Measurements from ENCODE around the gene ARHGDIA. TPM values are rescaled to one million over a fixed set of nuclear protein-coding genes. Genes with fewer than 3 reads are reported as not detected.
"Not testable (repeated sequence)": the region's sequence is repeated elsewhere in the genome, so short reads cannot be mapped to it uniquely, and the experiment has no call there.

The ARHGDIA gene
- total RNA-seq, 1 donor from 2014 or later, result 114 TPM

DNA sequence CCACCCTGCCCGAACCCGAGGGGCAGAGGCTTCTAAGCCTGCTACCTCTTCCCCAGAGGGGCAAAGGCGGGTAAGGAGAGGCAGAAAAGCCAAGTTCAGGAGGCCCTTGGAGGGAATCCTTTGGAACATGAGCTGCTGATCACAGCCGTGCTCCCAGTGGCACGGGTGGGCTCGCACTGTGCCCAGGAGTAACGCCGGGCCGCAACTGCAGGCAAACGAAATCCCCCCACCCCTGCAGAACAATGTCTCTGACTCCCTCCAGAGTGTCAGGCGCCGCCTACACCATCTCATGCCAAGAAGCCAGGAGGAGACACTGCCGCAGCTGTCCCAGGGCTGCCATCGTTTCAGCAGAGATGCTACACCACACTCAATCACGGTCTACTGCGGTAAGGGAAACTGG, 19.7 kb downstream of the ARHGDIA start:
- ATAC-seq, result no peak
- intact Hi-C loops (cut with micrococcal nuclease), result no loop called here
- no peak for DNase-seq

DNA sequence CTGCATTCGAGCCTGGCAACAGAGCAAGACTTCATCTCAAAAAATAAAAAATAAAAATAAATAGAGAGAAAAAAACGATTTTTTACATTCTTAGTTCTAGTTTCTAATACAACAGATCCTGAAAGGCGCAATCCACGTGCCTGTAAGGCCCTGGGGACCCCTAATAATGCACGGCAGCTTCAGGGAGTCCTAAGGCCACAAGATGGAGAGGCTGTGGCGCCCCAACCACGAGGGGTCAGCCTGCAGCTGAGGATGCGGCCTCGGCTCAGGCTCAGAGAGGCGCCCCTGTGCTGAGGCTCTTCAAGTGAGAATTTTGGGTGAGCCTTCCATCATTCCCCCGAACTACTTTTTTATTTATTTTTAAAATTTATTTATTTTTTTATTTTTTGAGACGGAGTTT, 21.7 kb downstream of the ARHGDIA start:
- DNase-seq, result no peak
- ATAC-seq, result no peak
- intact Hi-C loops (cut with micrococcal nuclease), result no loop called here

DNA sequence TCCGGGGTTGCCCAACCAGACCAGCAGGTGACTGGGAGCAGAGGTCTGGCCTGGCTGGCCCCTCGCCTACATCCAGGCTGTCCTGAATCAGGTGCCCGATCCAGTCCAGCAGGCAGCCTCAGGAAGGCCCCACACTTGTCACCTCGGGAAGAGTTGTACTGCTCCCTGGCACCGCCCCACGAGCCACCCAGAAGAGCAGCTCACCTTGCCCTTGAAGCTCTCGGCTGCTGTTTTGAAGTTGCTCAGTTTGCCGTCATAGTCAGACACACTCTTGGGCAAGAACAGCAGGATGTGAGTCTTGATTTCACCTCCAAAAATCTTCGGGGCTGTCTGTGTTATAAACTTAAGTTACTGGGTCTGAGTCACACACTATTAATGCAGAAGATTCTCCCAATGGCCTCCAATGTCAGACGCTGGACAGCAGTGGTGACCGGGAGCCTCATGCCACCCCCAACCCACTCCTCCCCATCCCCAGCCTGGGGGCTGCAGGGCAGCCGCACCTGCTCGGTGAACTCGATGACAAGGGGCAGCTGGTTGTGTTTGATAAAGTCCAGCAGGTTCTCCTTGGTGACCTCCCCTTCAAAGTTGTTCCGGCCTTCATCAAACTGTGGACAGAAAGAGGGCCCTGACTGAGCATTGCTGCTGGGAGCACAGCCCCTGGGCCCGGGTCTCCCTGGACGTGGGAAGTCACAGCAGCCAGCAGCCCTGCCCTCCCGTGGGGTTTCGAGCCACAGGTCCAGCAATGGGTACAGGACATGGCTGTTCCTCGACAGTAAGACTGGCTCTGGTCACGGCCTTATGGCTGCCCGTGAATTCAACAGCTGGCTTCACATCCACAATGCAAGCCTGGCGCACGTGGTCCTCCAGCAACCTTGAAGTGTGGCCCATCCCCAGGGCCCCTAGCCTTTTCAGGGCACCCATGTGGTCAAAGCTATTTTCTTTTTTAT, 24.1 kb downstream of the ARHGDIA start:
- intact Hi-C loops (cut with micrococcal nuclease), result no loop called here
- ATAC-seq (no peak), DNase-seq (no peak)

GRCh38 chr17:81845881-81846742, 25.0 kb downstream of the ARHGDIA start:
- DNase-seq (no peak), ATAC-seq (no peak)
- intact Hi-C loops (cut with micrococcal nuclease), result no loop called here

- ATAC-seq (no peak), DNase-seq (no peak)
- intact Hi-C loops (cut with micrococcal nuclease), result no loop called here
Observed at GRCh38 chr17:81845361-81845760, 25.8 kb downstream of the ARHGDIA start.

- no peak for ATAC-seq
- intact Hi-C loops (cut with micrococcal nuclease), result no loop called here
- no peak for DNase-seq
Observed at GRCh38 chr17:81844887-81845286, 26.2 kb downstream of the ARHGDIA start.

DNA sequence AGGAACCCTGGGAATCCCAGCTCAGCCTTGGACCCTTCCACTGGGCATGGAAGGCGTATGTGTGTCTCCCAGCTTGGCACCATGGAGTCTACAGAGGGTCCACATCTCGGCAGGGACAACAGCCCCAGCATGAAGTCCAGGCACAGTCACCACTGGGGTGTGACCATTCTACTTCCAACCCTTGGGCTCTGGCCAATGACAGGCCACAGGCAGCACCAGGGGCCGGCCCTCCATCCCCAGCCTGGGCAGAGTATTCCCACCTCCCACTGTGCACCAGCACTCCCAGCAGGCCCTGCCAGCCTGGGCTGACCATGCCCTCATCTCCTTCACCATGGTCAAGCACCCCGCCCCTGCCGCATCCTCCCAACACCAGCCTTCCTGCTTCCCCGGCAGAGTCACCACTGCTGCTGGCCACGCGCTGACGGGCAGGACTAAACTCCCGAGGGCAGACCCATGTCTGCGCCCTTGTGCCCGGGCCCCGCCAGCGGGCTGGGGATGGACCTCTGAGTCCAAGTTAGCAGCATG, 26.7 kb downstream of the ARHGDIA start:
- no peak for DNase-seq
- intact Hi-C loops (cut with micrococcal nuclease), result no loop called here

GRCh38 chr17:81843713-81844326, 27.3 kb downstream of the ARHGDIA start:
- DNase-seq (no peak), ATAC-seq (no peak)
- intact Hi-C loops (cut with micrococcal nuclease), result no loop called here

More for the DNA sequence above, 26.7 kb downstream of the ARHGDIA start:
- no peak for ATAC-seq

DNA sequence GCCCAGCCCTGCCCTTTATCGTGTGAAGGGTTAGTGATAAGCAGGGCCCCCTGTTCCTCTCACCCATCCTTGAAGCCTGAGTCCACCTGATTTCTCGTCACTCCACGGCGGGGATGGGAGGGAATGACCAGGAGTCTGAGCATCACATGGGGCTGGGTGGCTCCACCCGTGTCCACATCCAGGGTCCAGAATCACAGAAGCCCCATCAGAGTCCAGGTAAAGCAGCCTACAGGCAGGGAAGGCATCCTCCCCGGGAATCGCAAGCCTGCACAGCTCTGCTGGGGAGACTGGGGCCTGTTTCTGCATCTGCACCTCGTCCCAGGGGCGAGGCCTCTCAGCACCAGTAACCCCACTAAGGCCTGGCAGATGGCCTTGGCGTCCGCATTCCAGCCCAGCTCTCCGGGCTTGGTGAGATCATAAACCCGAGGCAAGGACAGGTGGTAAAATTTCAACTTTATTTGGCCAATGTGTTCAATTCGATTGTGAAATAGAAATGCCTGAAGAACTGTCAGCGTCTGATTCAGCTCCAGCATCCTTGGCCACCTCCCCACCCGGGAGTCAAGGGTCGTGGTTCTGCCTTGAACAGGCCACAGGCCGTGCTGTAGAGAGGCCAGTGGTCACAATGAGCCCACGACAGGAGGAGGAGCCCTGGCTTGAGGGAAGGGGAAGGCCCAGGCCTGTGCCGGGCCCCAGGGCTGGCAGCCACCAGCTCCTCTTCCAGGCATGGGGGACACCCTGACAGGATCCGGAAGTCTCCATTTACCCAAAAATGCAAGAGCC, 28.2 kb downstream of the ARHGDIA start:
- intact Hi-C loops (cut with micrococcal nuclease), result no loop called here
- ATAC-seq (no peak), DNase-seq (no peak)

DNA sequence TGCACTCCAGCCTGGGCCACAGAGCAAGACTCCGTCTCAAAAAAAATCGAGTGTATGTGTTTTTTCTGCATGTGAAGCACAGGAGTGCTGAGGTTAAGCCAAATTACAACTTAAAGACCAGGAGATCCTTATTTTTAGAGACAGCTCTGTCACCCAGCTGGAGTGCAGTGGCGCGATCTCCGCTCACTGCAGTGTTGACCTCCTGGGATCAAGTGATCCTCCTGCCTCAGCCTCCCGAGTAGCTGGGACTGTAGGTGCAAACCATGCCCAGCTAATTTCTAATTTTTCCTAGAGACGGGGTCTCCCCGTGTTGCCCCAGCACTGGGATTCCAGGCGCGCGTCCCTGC, 28.8 kb downstream of the ARHGDIA start:
- no peak for DNase-seq
- intact Hi-C loops (cut with micrococcal nuclease), result no loop called here
- no peak for ATAC-seq

DNA sequence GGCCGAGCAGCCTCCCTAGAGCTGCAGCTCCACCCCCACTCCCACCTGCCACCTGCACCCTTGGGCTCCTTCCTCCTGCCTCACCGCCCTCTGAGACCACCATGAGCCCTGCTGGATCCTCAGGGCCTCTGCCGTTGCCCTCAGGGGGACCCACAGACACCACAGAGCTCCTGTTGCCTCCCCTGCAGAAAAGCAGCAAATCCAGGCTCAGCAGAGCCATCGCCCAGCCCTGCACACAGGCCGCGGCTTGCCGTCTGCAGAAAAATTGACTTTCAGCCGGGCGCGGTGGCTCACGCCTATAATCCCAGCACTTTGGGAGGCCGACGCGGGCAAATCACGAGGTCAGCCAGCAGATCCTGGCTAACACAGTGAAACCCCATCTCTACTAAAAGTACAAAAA, 29.3 kb downstream of the ARHGDIA start:
- intact Hi-C loops (cut with micrococcal nuclease), result no loop called here
- ATAC-seq (no peak), DNase-seq (no peak)

- ATAC-seq (peak; percentile 83), DNase-seq (peak; percentile 75)
- intact Hi-C loops (cut with micrococcal nuclease), result no loop called here
Observed at GRCh38 chr17:81840826-81841778, 30.0 kb downstream of the ARHGDIA start.

DNA sequence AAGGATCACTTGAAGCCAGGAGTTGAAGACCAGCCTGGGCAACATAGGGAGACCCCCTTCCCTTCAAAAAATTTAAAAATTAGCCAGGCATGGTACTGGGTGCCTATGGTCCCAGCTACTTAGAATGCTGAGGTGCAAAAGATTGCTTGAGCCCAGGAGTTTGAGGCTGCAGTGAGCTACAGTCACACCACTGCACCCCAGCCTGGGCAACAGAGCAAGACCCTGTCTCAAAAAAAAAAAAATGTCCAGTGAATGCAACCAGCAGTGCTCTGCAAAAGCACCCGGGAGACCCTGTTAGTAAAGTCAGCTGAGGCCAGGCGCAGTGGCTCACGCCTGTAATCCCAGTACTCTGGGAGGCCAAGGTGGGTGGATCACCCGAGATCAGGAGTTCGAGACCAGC, 31.1 kb downstream of the ARHGDIA start:
- intact Hi-C loops (cut with micrococcal nuclease); DNase-seq; ATAC-seq: not testable (repeated sequence)

DNA sequence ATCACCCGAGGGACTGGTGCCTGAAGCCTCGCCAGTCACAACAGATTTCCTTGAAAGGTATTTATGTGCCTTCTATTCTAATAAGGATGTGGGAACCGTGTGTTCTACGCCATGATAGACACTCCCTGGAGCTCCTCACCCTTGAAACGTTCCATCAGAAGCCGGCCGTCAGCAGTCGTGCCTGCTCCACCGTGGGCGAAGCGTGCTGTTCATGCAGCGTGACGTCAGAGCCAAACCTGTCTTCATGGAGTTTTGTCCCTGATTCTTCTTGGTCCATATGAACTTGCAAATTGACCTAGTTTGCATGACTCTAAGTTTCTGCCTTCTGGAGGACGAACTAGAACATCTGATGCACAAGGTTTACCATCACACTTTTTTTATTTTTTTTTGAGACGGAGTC, 31.8 kb downstream of the ARHGDIA start:
- ATAC-seq, result no peak
- no peak for DNase-seq
- intact Hi-C loops (cut with micrococcal nuclease), result no loop called here

- intact Hi-C loops (cut with micrococcal nuclease), result no loop called here
- ATAC-seq (no peak), DNase-seq (no peak)
Observed at GRCh38 chr17:81838753-81839255, 32.3 kb downstream of the ARHGDIA start.

DNA sequence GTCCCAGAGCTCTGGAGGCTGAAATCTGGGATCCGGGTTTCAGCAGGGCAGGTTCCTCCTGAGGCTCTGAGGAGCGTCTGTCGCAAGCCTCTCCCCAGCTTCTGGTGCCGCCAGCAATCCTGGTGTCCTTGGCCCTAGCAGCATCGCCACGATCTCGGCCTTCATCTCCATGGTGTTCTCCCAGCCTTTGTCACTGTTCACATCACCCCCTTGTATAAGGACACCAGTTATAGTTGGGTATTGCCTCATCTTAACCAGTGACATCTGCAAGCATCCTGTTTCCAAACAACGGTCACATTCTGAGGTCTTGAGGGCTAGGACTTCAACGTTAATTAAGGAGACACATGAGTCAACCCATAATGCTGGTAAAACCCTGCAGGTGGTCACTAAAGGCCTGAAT, 33.5 kb downstream of the ARHGDIA start:
- DNase-seq (no peak), ATAC-seq (no peak)
- intact Hi-C loops (cut with micrococcal nuclease), result no loop called here

DNA sequence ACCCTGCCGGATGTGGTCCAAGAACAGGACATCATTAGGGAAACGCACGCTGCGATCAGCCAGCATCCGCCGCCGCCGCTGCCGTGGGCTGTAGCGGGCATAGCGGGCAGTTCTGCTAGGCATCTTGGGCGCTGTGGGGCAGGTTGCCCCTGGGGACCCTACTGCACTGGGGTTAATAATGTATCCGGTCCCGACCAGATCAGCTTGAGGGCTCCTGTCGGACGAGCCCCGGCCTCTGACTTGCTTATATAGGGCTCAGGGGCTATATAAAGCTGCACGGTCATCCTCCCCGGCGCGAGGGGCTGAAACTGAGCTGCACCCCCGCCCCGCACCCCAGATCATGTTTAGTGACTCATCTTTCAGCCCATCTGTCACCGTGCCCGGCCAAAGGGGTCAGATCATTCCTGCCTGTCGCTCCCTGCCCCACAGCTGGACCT, 36.3 kb downstream of the ARHGDIA start, which contains the start of gene PPP1R27:
TSS of gene PPP1R27 (minus strand) at position 220 of the 437 bp plus-strand sequence. CDS start at position 123, 97 bp downstream.
- ATAC-seq, result no peak
- intact Hi-C loops (cut with micrococcal nuclease), result no loop called here
- no peak for DNase-seq
